K562 (cell line): ENCODE data around the gene DSC1. TPM values are rescaled to one million over a fixed set of nuclear protein-coding genes. Genes with fewer than 3 reads are reported as not detected.

Experiments used
- ATAC-seq: fragments of 200-7000 bp; cut with Tn5 transposase; 3 replicates; pipeline ENCODE4 v1.9.1; 2020; ENCODE audit warnings: moderate library complexity
- BruUV-seq: library from RNA; stranded (reverse); fragments of 400-500 nt; replicated peaks from 2 replicates; lab custom pipeline; 2021; lab: Mats Ljungman, UMichigan
- CTCF ChIA-PET: fragments of 300-600 bp; formaldehyde crosslinking; extraction: SDS; loops from one replicate; lab custom pipeline; 2021; ENCODE audit warnings: low intra/inter-chr PET ratio; lab: Yijun Ruan, JAX
- POLR2A ChIA-PET: fragments of 300-600, 350-650 bp; sonication (Branson Sonifier 250); formaldehyde crosslinking; extraction: SDS; loops from one replicate; lab custom pipeline; 2021; ENCODE audit warnings: antibody characterized with exemption, inconsistent platforms; lab: Yijun Ruan, JAX
- DNase-seq, 4 experiments: peaks; one replicate each; pipeline versions ENCODE4 v3.0.0 to v3.0.0-alpha.2; 2011 to 2018; ENCODE audit warnings: low spot score in 3 of 4, mixed read lengths in 3 of 4; ENCODE audit errors: extremely low read depth in 1 of 4
- FAIRE-seq: peaks from 2 replicates; lab custom pipeline; 2011; peaks lifted over from hg19 to GRCh38; lab: Jason Lieb, UNC
- H2AFZ ChIP-seq: 2 replicates; pipeline ENCODE4 v1.6.0; 2011; ENCODE audit warnings: low read depth, low read length, control low read depth, inconsistent platforms
- H3K27ac ChIP-seq: fragments of 200-600 bp; 3 replicates; pipeline ENCODE4 v1.8.0; 2011; ENCODE audit warnings: low read depth, mild to moderate bottlenecking, control low read depth, inconsistent platforms, low read length, moderate library complexity, mixed read lengths; ENCODE audit errors: extremely low read depth
- H3K27me3 ChIP-seq, 2 experiments: fragments of 300-600 bp in 1 of 2; 2 replicates in 1 of 2; 3 replicates in 1 of 2; pipeline versions ENCODE4 v1.6.0 to v1.8.0; 2011; ENCODE audit warnings: inconsistent platforms in 2 of 2, low read length in 2 of 2, mild to moderate bottlenecking in 1 of 2, mixed read lengths in 1 of 2, moderate library complexity in 1 of 2; ENCODE audit not compliant: control insufficient read depth in 2 of 2, insufficient read depth in 2 of 2
- H3K36me3 ChIP-seq: fragments of 300-600 bp; 3 replicates; pipeline ENCODE4 v1.8.0; 2011; ENCODE audit warnings: mild to moderate bottlenecking, low read length, inconsistent platforms; ENCODE audit not compliant: control insufficient read depth, insufficient read depth
- H3K4me1 ChIP-seq, 2 experiments: fragments of 200-600 bp in 1 of 2; replicated peaks in 1 of 2; 2 replicates in 1 of 2; 3 replicates in 1 of 2; pipeline versions ENCODE4 v1.5.1 to v1.8.0; 2011; ENCODE audit warnings: inconsistent platforms in 2 of 2, low read length in 2 of 2, mild to moderate bottlenecking in 1 of 2, mixed read lengths in 1 of 2, moderate library complexity in 1 of 2; ENCODE audit not compliant: control insufficient read depth in 2 of 2, insufficient read depth in 2 of 2
- H3K4me2 ChIP-seq: 2 replicates; pipeline ENCODE4 v1.6.1; 2011; ENCODE audit warnings: low read length, control low read depth, inconsistent platforms, mixed read lengths; ENCODE audit not compliant: insufficient read depth
- H3K4me3 ChIP-seq: fragments of 200-600 bp; sonication (generic), shearing (Covaris generic); 2 replicates; pipeline ENCODE4 v1.5.1; 2016; ENCODE audit warnings: control low read depth, inconsistent platforms
- H3K79me2 ChIP-seq: fragments of 200-600 bp; 3 replicates; pipeline ENCODE4 v1.8.0; 2011; ENCODE audit warnings: low read length, inconsistent platforms; ENCODE audit not compliant: control insufficient read depth, insufficient read depth
- H3K9ac ChIP-seq, 2 experiments: 2 replicates each; pipeline versions ENCODE4 v1.6.0 to v1.6.1; 2011; ENCODE audit warnings: low read depth in 2 of 2, low read length in 2 of 2, control low read depth in 1 of 2, inconsistent platforms in 1 of 2, mild to moderate bottlenecking in 1 of 2, mixed read lengths in 1 of 2; ENCODE audit not compliant: insufficient read depth in 1 of 2
- H3K9me1 ChIP-seq: one replicate; pipeline ENCODE4 v1.6.0; 2011; ENCODE audit warnings: inconsistent platforms, mild to moderate bottlenecking, low read length, moderate library complexity; ENCODE audit not compliant: control insufficient read depth, insufficient read depth
- H3K9me3 ChIP-seq: replicated peaks from 2 replicates; pipeline ENCODE4 v1.5.1; 2011; ENCODE audit warnings: low read depth, low read length, inconsistent platforms; ENCODE audit not compliant: control insufficient read depth, insufficient read depth
- H4K20me1 ChIP-seq: replicated peaks from 2 replicates; pipeline ENCODE4 v1.6.1; 2011; ENCODE audit warnings: low read length, inconsistent platforms, mixed read lengths; ENCODE audit not compliant: control insufficient read depth, insufficient read depth
- ATF4 ChIP-seq: fragments of 450-650 bp; formaldehyde crosslinking; IDR thresholded peaks from 2 replicates; pipeline ENCODE4 v1.4.0; 2022; ENCODE audit warnings: mild to moderate bottlenecking, moderate library complexity
- CCNT2 ChIP-seq: IDR thresholded peaks from 2 replicates; pipeline ENCODE4 v1.6.1; 2011; ENCODE audit warnings: borderline replicate concordance, low read depth, mild to moderate bottlenecking, moderate library complexity, mixed read lengths, low read length; ENCODE audit not compliant: insufficient read length; ENCODE audit errors: extremely low read depth
- CEBPB ChIP-seq: fragments of 450-650 bp; IDR thresholded peaks from 2 replicates; pipeline ENCODE4 v1.6.1; 2016; ENCODE audit warnings: missing genetic modification characterization, missing compliant biosample characterization
- CEBPG ChIP-seq, 3 experiments: fragments of 200-800 bp in 1 of 3; sonication (Bioruptor generic) in 1 of 3; sonication (generic) in 1 of 3; formaldehyde crosslinking in 1 of 3; IDR thresholded peaks in 2 of 3; conservative IDR thresholded peaks in 1 of 3; 2 replicates each; pipeline versions ENCODE4 v1.6.1 to v1.8.0; 2016 to 2022; ENCODE audit warnings: missing compliant biosample characterization in 2 of 3, missing genetic modification characterization in 2 of 3, mild to moderate bottlenecking in 1 of 3, missing genetic modification reagents in 1 of 3
- CREB1 ChIP-seq, 2 experiments: sonication (generic) in 1 of 2; formaldehyde crosslinking in 1 of 2; IDR thresholded peaks; 2 replicates each; pipeline versions ENCODE4 v1.6.1 to v1.8.0; 2012 to 2022; ENCODE audit warnings: inconsistent platforms in 1 of 2, mild to moderate bottlenecking in 1 of 2, missing genetic modification reagents in 1 of 2, moderate library complexity in 1 of 2
- E2F6 ChIP-seq, 2 experiments: IDR thresholded peaks; 2 replicates each; pipeline ENCODE4 v1.6.1; 2011; ENCODE audit warnings: borderline replicate concordance in 1 of 2, control low read depth in 1 of 2, low read depth in 1 of 2, low read length in 1 of 2, mild to moderate bottlenecking in 1 of 2, mixed read lengths in 1 of 2, moderate library complexity in 1 of 2; ENCODE audit not compliant: insufficient read depth in 1 of 2, insufficient read length in 1 of 2, poor library complexity in 1 of 2, severe bottlenecking in 1 of 2; ENCODE audit errors: extremely low read depth in 1 of 2
- ESRRA ChIP-seq: fragments of 450-650 bp; IDR thresholded peaks from 2 replicates; pipeline ENCODE4 v1.6.1; 2014; ENCODE audit warnings: low read depth, mild to moderate bottlenecking, moderate library complexity, borderline replicate concordance
- KDM4B ChIP-seq, 2 experiments: fragments of 450-650 bp in 1 of 2; sonication (generic) in 1 of 2; IDR thresholded peaks; 2 replicates each; pipeline ENCODE4 v1.6.1; 2016 to 2017; ENCODE audit warnings: borderline replicate concordance in 2 of 2, antibody characterized with exemption in 1 of 2, low read depth in 1 of 2, mild to moderate bottlenecking in 1 of 2
- SAFB ChIP-seq: fragments of 200-400 bp; formaldehyde crosslinking; IDR thresholded peaks from 2 replicates; pipeline ENCODE4 v1.6.1; 2017; ENCODE audit warnings: low read depth, low read length, borderline replicate concordance
- ZSCAN29 ChIP-seq: fragments of 450-650 bp; IDR thresholded peaks from 2 replicates; pipeline ENCODE4 v1.6.1; 2017
- ZSCAN32 ChIP-seq: fragments of 450-650 bp; formaldehyde crosslinking; IDR thresholded peaks from 2 replicates; pipeline ENCODE4 v1.4.0; 2020; ENCODE audit warnings: mild to moderate bottlenecking, moderate library complexity
- WGBS: fragments of 100-300 bp; shearing (Covaris generic); methylation state at CpG from one replicate; pipeline ENCODE4 v1.1.6; 2016; ENCODE audit warnings: low coverage, mixed read lengths; ENCODE audit not compliant: insufficient coverage; ENCODE audit errors: missing lambda C conversion rate; 5-methylcytosine and 5-hydroxymethylcytosine counted together
- in situ Hi-C: fragments of 300-500 bp; cut with MboI; formaldehyde crosslinking; loops from 4 replicates; pipeline ENCODE4 v1.15.0; 2018; ENCODE audit warnings: inconsistent platforms, mixed read lengths
- intact Hi-C: fragments of 100-400 bp; cut with micrococcal nuclease; formaldehyde crosslinking; loops from 2 replicates; pipeline ENCODE4 v1.14.2; 2022
- polyA plus RNA-seq, 8 experiments: library from polyadenylated mRNA; depleted of rRNA in 4 of 8; stranded (reverse) in 5 of 8; unstranded in 3 of 8; fragments of >200 nt; fragmentation: Nextera tagmentation in 2 of 8; fragmentation: Illumina TruSeq in 1 of 8; extraction: Ambion mirVana in 2 of 8; extraction: Trizol in 1 of 8; gene quantifications; 2 replicates each; pipeline versions ENCODE4 v1.2.1 to v1.2.3, GENCODE V29; 2011 to 2014; ENCODE audit warnings: inconsistent platforms in 1 of 8, missing spikeins in 1 of 8
- total RNA-seq, 7 experiments: library from RNA; depleted of rRNA in 6 of 7; stranded (reverse); fragments of >200 nt in 6 of 7; fragmentation: Illumina TruSeq in 2 of 7; extraction: Trizol in 2 of 7; gene quantifications; 2 replicates each; pipeline versions ENCODE4 v1.2.1 to v1.2.3, GENCODE V29; 2011 to 2021; ENCODE audit warnings: low replicate concordance in 1 of 7
- TF ChIP-seq, protein P1 (sequence below): fragments of 250-450 bp; sonication (Bioruptor Pico); IDR thresholded peaks from 2 replicates; pipeline ENCODE4 v1.4.0; 2020; ENCODE audit warnings: mild to moderate bottlenecking, moderate library complexity, borderline replicate concordance
- TF ChIP-seq, protein P2 (sequence below), 2 experiments: fragments of 450-650 bp in 1 of 2; sonication (generic) in 1 of 2; formaldehyde crosslinking in 1 of 2; IDR thresholded peaks in 1 of 2; conservative IDR thresholded peaks in 1 of 2; 2 replicates each; pipeline versions ENCODE4 v1.6.1 to v1.8.1; 2016 to 2023; ENCODE audit warnings: mild to moderate bottlenecking in 2 of 2, moderate library complexity in 2 of 2, inconsistent platforms in 1 of 2, missing genetic modification reagents in 1 of 2

The DSC1 gene
- total and polyA plus RNA-seq, 9 of the 15 experiments (the other 6 are each of a cell fraction or from before 2014, with no cell fraction given): 0.04 to 0.07 (median 0.05) TPM; not detected in 4

GRCh38 chr18:31149351-31149750 is 13.3 kb downstream of the DSC1 start (continued):
- TF ChIP-seq, protein P1, sequence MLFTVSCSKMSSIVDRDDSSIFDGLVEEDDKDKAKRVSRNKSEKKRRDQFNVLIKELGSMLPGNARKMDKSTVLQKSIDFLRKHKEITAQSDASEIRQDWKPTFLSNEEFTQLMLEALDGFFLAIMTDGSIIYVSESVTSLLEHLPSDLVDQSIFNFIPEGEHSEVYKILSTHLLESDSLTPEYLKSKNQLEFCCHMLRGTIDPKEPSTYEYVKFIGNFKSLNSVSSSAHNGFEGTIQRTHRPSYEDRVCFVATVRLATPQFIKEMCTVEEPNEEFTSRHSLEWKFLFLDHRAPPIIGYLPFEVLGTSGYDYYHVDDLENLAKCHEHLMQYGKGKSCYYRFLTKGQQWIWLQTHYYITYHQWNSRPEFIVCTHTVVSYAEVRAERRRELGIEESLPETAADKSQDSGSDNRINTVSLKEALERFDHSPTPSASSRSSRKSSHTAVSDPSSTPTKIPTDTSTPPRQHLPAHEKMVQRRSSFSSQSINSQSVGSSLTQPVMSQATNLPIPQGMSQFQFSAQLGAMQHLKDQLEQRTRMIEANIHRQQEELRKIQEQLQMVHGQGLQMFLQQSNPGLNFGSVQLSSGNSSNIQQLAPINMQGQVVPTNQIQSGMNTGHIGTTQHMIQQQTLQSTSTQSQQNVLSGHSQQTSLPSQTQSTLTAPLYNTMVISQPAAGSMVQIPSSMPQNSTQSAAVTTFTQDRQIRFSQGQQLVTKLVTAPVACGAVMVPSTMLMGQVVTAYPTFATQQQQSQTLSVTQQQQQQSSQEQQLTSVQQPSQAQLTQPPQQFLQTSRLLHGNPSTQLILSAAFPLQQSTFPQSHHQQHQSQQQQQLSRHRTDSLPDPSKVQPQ (CRISPR knock-in tag): no peak
- TF ChIP-seq ZSCAN29 (no peak), SAFB (no peak), CREB1 (IDR thresholded peaks at IDR 0.05) (no peak), CREB1 (CRISPR knock-in tag; IDR thresholded peaks at IDR 0.05) (no peak), CCNT2 (no peak)

GRCh38 chr18:31148600-31148999 is 14.1 kb downstream of the DSC1 start:
- WGBS: 5% methylated on average over 3 of the region's 3 CpGs
- POLR2A ChIA-PET: no interaction called here
- no peak for TF ChIP-seq KDM4B (IDR thresholded peaks at IDR 0.05; ENCODE audit: borderline replicate concordance in 2 of 2, low read depth in 1 of 2)
- no peak for TF ChIP-seq CEBPG (CRISPR knock-in tag; IDR thresholded peaks at IDR 0.05)
- peak; percentile 51 to 79; a peak in 3 of 4 replicates for TF ChIP-seq CEBPG (tag; conservative IDR thresholded peaks at IDR 0.05 in 1 of 2, IDR thresholded peaks at IDR 0.05 in 1 of 2)
- 0 out of 2 replicates have a peak, but pooled peaks have one; percentile 52 for TF ChIP-seq CEBPB (tag)
- no peak for TF ChIP-seq ESRRA
- peak; percentile 40; the same call in 1 of the 2 replicates for TF ChIP-seq ZSCAN32 (CRISPR knock-in tag)
- TF ChIP-seq, protein P2, sequence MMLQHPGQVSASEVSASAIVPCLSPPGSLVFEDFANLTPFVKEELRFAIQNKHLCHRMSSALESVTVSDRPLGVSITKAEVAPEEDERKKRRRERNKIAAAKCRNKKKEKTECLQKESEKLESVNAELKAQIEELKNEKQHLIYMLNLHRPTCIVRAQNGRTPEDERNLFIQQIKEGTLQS (IDR thresholded peaks at IDR 0.05): peak; percentile 69
- TF ChIP-seq, protein P2 (CRISPR knock-in tag; conservative IDR thresholded peaks at IDR 0.05): no peak
- TF ChIP-seq E2F6 (IDR thresholded peaks at IDR 0.05; ENCODE audit: borderline replicate concordance in 1 of 2, extremely low read depth in 1 of 2, insufficient read depth in 1 of 2, insufficient read length in 1 of 2, low read depth in 1 of 2, low read length in 1 of 2, poor library complexity in 1 of 2, severe bottlenecking in 1 of 2): no peak
- TF ChIP-seq ATF4 (CRISPR knock-in tag): peak; percentile 70
- TF ChIP-seq, all 486 proteins: peak for 5
- FAIRE-seq: no peak
- no TSS peak for BruUV-seq
- H2AFZ ChIP-seq: no peak overlapping the region
- H4K20me1 ChIP-seq: no peaks in the 10 kb centered on the region
- no peak overlapping the region for H3K4me3 ChIP-seq
- no peaks in the 10 kb centered on the region for H3K36me3 ChIP-seq
- intact Hi-C loops (no loop called here), in situ Hi-C loops (no loop called here)
- no peaks in the 10 kb centered on the region for H3K27me3 ChIP-seq
- H3K27ac ChIP-seq: no peak overlapping the region
- no peaks in the 10 kb centered on the region for H3K9me3 ChIP-seq
- H3K4me1 ChIP-seq: no peaks in the 10 kb centered on the region
- H3K9ac ChIP-seq: no peak overlapping the region
- no peak for DNase-seq
- no peaks in the 10 kb centered on the region for H3K9me1 ChIP-seq
- no peak overlapping the region for H3K4me2 ChIP-seq
- ATAC-seq: no peak
- no peaks in the 10 kb centered on the region for H3K79me2 ChIP-seq
- CTCF ChIA-PET: no interaction called here
